IPS DF 19.7 (cell line): Measurements from ENCODE around the gene ANKUB1.
"Not testable (repeated sequence)": the region's sequence is repeated elsewhere in the genome, so short reads cannot be mapped to it uniquely, and the experiment has no call there.

Source experiments
- DNase-seq: peaks from one replicate; pipeline ENCODE4 v3.0.0-alpha.2; 2013; ENCODE audit warnings: low read depth, low spot score

ANKUB1 gene

GRCh38 chr3:149792452-149793270, at the start of gene ANKUB1:
Gene ANKUB1, minus strand, starts transcription at chr3:149792554. Its CDS starts 188 bp downstream, at chr3:149792366.
- no peak for DNase-seq

GRCh38 chr3:149839896-149840295, 47.5 kb upstream of the ANKUB1 start:
- DNase-seq: no peak

GRCh38 chr3:149839469-149839868, 47.1 kb upstream of the ANKUB1 start:
- not testable (repeated sequence) for DNase-seq

- DNase-seq: not testable (repeated sequence)
Measured at GRCh38 chr3:149838491-149838890, 46.1 kb upstream of the ANKUB1 start.

- no peak for DNase-seq
Measured at GRCh38 chr3:149833241-149833640, 40.9 kb upstream of the ANKUB1 start.

- no peak for DNase-seq
Measured at GRCh38 chr3:149832086-149832485, 39.7 kb upstream of the ANKUB1 start.

- DNase-seq: no peak
Measured at GRCh38 chr3:149831321-149831720, 39.0 kb upstream of the ANKUB1 start.

GRCh38 chr3:149830902-149831301, 38.5 kb upstream of the ANKUB1 start:
- no peak for DNase-seq

GRCh38 chr3:149829631-149830030, 37.3 kb upstream of the ANKUB1 start:
- DNase-seq: not testable (repeated sequence)

GRCh38 chr3:149828390-149828789, 36.0 kb upstream of the ANKUB1 start:
- no peak for DNase-seq

- no peak for DNase-seq
Measured at GRCh38 chr3:149826636-149827035, 34.3 kb upstream of the ANKUB1 start.

GRCh38 chr3:149820183-149820582, 27.8 kb upstream of the ANKUB1 start:
- no peak for DNase-seq

- DNase-seq: no peak
Measured at GRCh38 chr3:149819432-149819831, 27.1 kb upstream of the ANKUB1 start.

- no peak for DNase-seq
Measured at GRCh38 chr3:149816986-149817385, 24.6 kb upstream of the ANKUB1 start.

GRCh38 chr3:149816311-149816710, 24.0 kb upstream of the ANKUB1 start:
- no peak for DNase-seq

GRCh38 chr3:149815728-149816127, 23.4 kb upstream of the ANKUB1 start:
- DNase-seq: no peak

- no peak for DNase-seq
Measured at GRCh38 chr3:149815321-149815720, 23.0 kb upstream of the ANKUB1 start.

GRCh38 chr3:149813367-149814281, 21.3 kb upstream of the ANKUB1 start:
- no peak for DNase-seq

- DNase-seq: no peak
Measured at GRCh38 chr3:149812606-149813366, 20.4 kb upstream of the ANKUB1 start, which contains the start of gene RNF13. Gene RNF13, plus strand, starts transcription at chr3:149813215. Its CDS starts 32,812 bp downstream, at chr3:149846027.

GRCh38 chr3:149812165-149812605, 19.8 kb upstream of the ANKUB1 start:
- no peak for DNase-seq

GRCh38 chr3:149810846-149811245, 18.5 kb upstream of the ANKUB1 start:
- no peak for DNase-seq

GRCh38 chr3:149809699-149810098, 17.3 kb upstream of the ANKUB1 start:
- no peak for DNase-seq
